ENCODE results near the gene UBAP2L. TPM values are rescaled to one million over a fixed set of nuclear protein-coding genes. Genes with fewer than 3 reads are reported as not detected.
A peak's percentile ranks its signal among the peaks of the same experiment; 100 is the strongest.
"Not testable (repeated sequence)": the region's sequence is repeated elsewhere in the genome, so short reads cannot be mapped to it uniquely, and the experiment has no call there.

Gene UBAP2L
- polyA plus RNA-seq, 3 donors: 173 to 201 (median 194) TPM

DNA sequence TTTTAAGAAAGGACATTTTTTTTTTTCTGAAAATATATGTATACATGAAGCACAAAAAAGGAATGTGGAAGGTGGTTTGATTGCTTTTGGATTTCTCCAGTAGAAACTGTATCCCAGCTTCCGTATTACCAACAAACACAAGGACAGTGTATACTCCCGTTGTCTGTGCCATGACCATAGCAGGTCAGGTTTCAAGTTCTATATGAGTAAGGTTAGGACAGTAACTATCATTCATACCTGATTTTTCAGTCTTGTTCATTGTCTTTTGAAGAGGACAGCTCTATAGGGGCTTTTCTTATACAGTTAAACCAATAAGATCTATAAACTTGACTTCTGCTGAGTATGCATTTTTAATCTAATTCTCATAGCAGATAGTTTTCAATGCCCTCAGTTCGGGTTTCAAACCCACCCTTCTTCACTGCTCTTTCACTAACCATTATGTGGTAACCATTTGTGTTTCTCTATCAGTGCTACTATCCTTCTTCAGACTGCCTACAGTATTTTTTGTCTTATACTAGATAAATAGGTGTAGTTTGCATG, 19.6 kb downstream of the UBAP2L start:
- no peak for DNase-seq

DNA sequence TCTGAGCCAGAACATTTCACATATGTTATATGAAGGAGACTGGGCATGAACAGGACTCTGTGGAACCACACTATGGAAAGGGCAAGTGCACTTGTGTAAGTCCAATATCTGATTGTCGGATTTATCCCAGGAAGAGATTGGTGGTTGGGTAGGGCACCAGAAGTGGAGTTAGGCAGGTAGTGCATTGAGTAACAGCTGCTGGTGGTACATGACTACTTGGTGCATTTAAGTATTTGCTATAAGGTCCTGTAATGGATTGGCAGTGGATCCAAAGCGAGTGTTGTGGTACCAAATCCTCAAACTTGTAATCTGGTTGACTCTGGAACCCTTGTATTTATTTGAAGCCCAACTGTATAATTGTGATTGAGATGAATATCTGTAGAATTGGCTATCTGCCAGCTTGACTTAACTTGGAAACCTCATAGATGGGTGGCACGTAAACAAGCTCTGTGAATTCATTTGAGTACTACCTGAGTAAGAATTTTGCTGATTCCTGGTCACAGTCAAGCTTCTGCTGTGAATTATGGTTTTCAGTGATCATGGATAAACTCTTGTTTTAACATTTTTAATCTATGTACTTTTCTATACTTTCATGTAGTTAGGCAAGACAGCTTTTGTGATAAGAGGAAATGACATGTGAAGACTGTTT, 21.1 kb downstream of the UBAP2L start:
- DNase-seq: no peak

DNA sequence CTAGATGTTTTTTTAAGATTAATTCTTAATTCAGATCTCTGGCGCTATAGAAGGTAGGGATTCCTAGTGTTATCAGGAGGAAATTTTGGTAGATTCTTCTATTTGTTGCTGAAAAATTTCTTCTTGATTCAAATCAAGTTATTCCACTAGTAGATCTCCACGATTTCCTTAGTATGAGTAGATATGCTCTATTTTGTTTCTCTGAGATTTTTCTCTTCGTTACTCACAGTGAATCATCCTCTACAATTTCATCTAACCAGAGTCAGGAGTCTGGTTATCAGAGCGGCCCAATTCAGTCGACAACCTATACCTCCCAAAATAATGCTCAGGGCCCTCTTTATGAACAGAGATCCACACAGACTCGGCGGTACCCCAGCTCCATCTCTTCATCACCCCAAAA, 32.9 kb downstream of the UBAP2L start:
- no peak for DNase-seq

DNA sequence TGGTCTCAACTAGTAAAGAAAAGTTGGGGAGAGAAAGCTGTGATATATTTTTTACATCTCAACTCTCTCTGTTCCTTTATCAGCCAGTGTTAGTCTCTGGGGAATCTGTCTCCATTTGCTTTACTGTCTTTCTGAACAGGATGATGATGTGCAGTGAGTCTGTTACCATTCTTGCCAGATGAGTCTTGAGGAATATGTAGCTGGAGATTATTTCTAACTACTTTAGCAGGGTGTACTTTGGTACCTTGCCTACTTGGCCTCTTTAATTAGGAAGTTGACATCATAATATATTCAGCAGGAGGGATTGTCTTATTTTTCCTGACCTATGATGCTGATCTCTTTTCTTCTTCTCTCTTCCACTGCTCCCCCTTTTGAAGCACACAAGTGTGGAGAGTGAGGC, 35.9 kb downstream of the UBAP2L start:
- no peak for DNase-seq

DNA sequence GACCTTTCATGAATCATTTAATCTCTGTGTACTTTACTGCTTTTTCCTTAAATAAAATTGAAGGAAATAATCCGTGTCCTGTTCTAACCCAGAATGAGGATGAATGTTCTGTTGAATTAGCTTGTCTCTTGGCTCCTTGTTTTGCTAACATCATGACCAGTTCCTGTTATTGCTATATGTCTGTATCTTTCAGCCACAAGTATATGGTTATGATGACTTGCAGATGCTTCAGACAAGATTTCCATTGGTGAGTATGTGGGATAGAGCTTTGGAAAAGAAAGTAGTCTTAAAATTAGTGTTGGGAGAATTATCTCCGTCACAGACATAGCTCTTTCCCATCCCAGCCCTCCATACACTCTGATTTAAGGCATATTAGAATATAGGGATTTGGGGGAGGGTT, 38.0 kb downstream of the UBAP2L start:
- DNase-seq: no peak

DNA sequence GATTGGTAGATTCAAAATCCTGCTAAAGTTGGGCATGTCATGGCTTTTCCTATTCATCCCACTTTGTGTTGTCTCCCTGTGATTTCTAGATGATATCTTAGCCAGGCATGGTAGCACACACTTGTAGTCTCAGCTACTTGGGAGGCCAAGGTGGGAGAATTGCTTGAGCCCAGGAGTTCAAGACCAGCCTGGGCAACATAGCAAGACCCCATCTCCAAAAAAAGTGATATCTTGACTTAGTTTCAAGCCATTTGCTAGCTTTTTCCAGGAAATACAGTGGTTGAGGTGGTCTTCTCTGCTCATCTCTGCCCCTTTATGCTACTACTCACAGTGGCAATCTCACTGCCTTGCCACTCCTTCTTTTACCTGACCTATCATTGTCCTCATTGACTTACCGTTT, 39.4 kb downstream of the UBAP2L start:
- DNase-seq: no peak

DNA sequence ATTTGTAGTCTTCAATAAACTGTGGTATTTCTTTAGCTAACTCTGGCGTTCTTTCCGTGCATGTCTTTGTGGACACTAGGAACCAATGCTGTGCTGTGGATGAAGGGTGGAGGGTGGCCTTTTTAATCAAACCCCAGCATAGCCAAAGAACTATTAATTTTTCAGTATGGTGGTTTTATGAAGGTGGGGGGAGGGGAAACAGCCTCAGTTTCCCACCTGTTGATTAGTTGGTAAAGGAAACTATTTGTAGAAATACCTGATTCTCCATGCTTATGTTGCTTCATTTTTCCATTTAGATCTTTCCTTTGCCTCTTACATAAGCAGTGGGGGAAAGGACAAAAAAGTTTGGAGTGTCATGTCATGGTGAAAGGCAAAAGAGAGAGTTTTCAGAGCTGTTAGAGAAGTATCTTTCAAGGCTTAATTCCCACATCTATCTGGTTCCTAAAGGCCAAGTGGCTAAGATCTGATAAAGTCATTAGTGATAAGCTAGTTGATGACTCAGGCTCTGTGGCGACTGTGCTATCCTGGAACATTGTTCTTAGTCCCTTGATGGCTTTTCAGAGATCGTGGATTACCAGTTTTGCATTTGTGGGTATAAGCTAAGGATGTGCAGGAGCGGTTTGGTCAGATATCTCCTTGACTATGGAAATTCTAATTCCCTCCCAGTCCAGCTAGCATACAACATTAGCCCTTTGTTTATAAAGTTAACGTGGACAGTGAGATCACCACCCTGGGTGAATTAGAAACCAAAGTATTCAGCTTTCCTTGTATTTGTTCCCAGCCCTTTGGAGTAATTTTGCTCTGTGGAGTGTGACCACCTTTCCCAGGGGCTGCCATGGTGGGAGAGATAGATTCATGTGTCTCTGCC, 42.9 kb downstream of the UBAP2L start:
- DNase-seq: no peak

DNA sequence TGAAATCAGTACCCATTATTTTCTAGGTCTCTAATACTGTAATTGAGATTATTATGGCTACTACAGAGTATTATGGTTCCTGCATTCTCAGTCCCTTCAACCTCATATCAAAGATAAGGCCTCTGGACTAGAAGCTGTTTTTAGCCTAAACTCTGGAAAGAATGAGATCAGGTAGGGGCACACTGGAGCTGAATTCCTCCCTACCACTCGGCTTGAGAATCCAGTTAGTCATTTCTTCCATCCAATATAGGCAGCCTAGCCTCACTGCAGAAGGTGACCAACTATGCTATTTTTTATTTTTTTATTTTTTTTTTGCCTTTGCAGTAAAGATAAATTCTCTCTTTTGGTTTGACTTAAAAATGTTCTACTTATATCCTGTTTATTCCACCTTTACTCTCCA, 43.7 kb downstream of the UBAP2L start:
- DNase-seq: no peak

DNA sequence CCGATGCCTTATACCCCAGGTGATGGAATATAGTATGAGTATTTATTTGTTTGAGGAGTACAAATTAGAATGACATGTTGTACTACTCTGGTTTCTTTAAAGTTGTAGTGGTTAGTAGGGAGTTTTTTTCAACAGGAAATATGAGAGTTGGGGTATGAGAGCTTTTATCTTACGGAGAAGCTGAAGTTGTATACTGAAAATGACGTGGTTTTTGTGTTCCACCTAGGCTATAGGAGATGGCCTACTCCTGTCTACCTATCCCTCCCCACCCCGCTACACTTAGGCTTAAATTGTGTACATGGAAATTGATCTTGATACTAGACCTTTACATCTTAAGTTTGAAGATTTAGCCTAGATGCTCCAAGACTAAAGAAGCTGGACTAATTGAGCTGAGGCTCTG, 44.8 kb downstream of the UBAP2L start:
- no peak for DNase-seq

DNA sequence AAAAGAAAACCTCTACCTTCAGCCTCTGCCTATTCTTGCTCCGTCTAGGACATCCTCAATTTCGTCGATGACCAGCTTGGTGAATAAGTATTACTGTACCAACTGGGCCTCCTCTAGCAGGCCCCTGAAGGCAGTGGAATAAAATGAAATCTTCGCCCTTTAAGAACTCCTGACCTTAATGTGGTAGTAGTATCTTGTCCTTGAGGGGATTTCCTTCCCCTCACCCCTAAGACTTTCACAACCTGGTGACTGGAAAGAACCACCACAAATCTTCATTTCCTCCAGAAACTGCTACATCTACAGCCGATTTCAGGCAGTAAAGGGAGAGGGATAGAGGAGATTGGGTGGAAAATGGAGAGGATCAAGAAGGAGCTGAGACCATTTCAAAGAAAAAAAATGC, 50.1 kb downstream of the UBAP2L start:
- DNase-seq: no peak

DNA sequence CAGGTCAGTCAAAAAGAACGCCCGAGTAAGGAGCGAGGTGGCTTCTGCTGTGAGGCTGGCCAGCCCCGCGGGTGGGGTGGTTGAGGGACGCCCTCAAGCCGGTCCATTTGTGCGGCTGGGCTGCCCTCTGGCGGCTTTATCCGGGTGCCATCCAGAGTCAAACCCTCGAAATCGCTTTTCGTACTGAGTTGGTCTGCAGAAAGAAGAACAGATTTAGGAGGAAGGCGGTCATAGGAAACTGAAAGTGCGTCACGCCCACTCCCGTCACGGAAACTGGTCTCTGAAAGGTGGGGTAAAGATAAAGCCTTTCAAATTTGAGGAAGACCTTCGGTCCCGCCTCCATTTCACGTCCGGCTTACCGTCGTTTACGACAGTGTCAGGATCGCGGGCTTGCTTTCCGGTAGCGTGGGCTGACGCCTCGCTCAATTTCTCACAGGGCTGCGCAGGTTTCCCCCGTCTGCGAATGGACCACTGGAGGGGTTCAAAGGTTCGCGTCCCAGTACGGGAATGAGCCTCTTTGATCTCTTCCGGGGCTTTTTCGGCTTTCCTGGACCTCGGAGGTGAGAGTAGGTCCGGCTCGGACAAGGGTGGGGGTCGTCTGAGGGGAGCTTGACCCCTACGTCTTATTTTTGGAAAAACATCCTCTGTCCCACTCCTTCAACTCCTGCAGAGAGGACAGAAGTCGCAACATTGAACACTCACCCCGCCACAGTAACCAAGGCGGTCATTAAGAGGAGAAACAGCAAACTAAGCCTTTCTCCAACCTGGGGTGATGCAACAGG, 51.7 kb downstream of the UBAP2L start, which contains the start of gene HAX1:
Gene HAX1, plus strand, starts transcription at position 413 of the 782 bp plus-strand sequence. Its CDS starts 95 bp downstream, at position 508.
- peak; percentile 95 for DNase-seq

DNA sequence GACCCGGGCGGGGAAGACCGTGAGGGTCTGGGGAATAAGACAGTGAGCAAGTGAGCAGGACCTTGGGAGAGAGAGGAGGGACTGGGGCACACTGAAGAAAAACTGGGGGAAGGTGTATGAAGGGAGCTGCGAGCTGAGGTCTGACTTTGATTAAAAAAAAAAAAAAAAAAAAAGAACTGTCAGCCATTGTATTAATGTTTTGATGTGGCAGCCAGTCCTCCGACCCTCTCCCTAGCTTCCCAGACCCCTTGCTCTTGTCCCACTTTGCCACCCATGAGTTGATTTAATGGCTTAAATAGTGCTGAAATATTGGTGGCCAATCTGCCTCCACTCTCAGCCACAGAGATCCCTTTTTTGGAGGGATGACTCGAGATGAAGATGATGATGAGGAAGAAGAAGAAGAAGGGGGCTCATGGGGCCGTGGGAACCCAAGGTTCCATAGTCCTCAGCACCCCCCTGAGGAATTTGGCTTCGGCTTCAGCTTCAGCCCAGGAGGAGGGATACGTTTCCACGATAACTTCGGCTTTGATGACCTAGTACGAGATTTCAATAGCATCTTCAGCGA, 52.3 kb downstream of the UBAP2L start:
- DNase-seq: no peak

DNA sequence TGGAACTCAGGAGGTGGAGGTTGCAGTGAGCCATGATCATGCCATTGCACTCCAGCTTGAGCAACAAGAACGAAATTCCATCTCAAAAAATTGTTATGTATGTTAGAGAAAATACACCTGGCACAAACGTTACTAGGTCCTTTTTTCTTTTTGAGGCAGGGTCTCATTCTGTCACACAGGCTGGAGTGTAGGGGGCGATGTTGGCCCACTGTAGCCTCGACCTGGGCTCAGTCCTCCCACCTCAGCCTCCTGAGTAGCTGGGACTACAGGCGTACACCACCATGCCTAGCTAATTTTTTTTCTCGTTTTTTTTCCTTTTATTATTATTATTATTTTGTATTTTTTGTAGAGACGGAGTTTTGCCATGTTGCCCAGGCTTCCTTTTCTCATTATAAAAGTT, 56.0 kb downstream of the UBAP2L start:
- DNase-seq: no peak

DNA sequence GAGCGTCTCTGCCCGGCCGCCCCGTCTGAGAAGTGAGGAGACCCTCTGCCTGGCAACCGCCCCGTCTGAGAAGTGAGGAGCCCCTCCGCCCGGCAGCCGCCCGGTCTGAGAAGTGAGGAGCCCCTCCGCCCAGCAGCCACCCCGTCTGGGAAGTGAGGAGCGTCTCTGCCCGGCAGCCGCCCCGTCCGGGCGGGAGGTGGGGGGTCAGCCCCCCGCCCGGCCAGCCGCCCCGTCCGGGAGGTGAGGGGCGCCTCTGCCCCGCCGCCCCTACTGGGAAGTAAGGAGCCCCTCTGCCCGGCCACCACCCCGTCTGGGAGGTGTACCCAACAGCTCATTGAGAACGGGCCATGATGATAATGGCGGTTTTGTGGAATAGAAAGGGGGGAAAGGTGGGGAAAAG, 66.8 kb downstream of the UBAP2L start:
- DNase-seq: not testable (repeated sequence)

DNA sequence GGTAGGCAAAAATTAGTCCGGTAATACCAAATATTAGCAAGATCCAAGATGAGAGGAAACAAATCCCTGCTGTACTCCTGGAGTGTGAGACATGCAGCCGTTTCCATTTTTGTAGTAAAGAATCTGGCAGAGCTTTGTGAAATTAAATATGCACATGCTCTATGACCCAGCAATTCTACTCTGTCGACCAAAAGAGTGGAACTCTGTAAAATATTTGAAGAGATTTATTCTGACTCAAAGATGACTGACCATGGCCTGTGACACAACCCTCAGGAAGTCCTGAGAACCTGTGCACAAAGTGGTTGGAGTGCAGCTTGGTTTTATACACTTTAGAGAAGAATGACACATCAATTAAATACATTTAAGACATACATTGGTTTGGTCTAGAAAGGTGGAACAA, 67.9 kb downstream of the UBAP2L start:
- no peak for DNase-seq

DNA sequence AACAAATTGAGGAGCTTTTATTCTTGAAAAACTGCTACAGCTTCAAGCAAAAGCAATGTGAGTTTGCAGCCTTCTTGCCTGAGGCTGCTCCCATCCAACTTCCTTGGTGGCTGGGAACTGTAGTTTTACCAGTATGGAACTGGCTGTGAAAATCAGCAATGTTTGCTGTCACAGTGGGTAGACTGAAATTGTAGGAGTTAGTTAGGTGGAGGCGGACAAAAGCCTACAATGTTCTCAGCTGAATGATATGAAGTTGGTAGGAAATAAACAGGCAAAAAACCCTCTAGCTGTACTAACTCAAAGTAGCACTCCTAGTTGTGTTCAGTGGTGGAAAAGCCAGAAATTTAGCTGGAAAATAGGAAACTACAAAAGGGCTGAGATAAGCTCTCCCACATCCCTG, 70.2 kb downstream of the UBAP2L start:
- DNase-seq: no peak

DNA sequence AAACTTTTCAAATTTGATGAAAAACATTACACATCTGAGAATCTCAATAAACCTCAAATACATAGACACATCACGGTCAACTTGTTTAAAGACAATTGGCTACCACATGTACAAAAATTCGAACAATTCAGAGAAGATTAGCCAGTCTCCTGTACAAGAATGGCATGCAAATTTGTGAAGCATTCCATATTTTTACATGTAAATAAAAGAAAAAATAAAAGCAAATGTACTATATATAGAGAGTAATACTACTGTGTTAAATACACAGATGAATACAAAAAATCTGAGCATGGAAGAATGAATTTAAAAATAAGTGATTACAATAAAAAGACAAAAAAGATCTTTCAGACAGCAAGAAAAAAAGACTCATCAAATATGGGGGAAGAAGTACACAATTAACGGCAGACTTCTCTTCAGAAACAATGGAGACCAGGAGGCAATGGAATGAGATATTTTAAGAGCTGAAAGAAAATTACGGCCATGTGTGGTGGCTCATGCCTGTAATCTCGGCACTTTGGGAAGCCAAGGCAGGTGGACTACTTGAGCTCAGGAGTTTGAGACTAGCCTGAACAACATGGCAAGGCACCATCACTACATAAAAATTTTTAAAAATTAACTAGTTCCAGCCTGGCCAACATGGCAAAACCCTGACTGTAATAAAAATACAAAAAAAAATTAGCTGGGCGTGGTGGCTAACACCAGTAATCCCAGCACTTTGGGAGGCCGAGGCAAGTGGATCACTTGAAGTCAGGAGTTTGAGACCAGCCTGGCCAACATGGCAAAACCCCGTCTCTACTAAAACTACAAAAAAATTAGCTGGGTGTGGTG, 74.9 kb downstream of the UBAP2L start:
- DNase-seq: no peak

DNA sequence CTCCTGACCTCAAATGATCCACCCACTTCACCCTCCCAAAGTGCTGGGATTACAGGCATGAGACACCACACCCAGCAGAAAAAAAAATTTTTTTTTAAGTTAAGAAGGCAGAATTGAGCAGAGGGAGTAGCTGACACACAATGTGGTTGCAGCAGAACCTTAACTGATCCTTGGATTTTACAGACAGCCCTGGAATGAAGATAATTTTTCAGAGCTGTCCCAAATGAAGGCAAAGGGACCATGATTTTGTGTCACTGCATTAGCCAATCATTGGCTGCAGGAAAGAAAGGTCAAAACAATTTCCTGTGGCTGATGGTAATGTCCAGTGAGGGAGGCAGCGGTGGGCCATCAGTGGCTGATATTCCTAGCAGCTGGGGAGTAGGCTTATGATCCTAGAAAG, 80.8 kb downstream of the UBAP2L start:
- no peak for DNase-seq

DNA sequence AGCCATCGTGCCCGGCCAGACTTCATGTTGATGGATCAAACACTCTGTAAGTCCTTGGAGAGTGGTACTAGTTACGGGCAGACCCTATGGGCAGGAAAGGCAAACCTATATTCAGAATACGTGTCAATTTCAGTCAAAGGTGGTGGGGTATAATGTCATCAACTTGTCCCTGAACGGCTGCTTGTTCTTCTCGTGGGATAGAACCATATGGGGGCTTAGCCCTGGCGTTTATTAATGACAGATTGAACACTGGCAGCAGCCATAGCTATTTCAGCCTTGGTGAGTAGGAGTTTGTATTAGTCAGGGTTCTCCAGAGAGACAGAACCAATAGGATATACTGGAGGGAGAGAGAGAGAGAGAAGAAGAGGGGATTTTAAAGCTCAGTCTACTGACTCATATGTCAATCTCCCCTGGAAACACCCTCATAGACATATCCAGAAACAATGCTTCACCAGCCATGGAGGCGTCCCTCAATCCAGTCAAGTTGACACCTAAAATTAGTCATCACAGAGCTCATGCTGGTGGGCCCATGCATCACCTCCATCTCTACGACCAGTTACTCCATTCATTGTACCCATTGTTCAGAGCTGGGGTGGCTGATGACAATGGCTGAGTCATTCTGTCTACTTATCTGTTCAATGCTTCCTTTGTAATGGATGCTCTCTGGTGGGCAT, 84.0 kb downstream of the UBAP2L start:
- DNase-seq: no peak

DNA sequence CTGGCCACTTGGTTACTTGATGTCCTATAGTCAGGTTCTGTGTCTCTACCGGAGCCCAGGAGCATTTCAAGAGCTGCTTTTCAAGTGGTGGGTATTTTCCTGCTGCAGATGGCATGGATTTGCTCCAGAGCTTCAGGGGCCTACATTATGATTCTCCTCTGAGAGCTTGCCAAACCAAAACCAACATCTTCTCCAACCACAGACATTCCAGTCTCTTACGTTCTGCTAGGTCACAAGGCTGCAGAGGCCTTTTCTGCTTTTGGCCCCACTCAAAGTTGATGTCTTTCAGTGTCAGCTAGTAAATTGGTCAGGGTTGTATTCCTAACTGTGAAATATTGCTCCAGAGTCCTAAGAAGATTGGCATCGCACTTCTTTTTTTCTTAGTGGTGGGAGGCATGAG, 85.4 kb downstream of the UBAP2L start:
- DNase-seq: no peak

Data from renal pelvis (tissue), 4 donors.